H1 (cell line): ENCODE measurements around the gene C3orf38. TPM values are rescaled to one million over a fixed set of nuclear protein-coding genes. Genes with fewer than 3 reads are reported as not detected.

Experiments
- CTCF ChIA-PET: fragments of 300-600 bp; sonication (Branson Sonifier 250); formaldehyde crosslinking; loops from one replicate; lab custom pipeline; 2021; ENCODE audit not compliant: partially characterized antibody; lab: Charles Lee
- POLR2A ChIA-PET: fragments of 300-600 bp; sonication (Branson Sonifier 250); formaldehyde crosslinking; loops from one replicate; lab custom pipeline; 2021; ENCODE audit warnings: inconsistent platforms; ENCODE audit not compliant: partially characterized antibody; lab: Charles Lee
- DNase-seq, 2 experiments: peaks; one replicate each; pipeline versions ENCODE4 v3.0.0 to v3.0.0-alpha.2; 2010 to 2022; ENCODE audit warnings: low spot score in 2 of 2, low read depth in 1 of 2, mixed read lengths in 1 of 2
- FAIRE-seq: peaks from 2 replicates; lab custom pipeline; 2011; peaks lifted over from hg19 to GRCh38; lab: Jason Lieb, UNC
- H2AFZ ChIP-seq: 2 replicates; pipeline ENCODE4 v1.8.1; 2012; ENCODE audit warnings: low read length, inconsistent platforms
- H2AK5ac ChIP-seq: 2 replicates; pipeline ENCODE4 v1.6.1; 2013; ENCODE audit warnings: low read depth, low read length
- H2BK120ac ChIP-seq: replicated peaks from 2 replicates; pipeline ENCODE3; 2013; ENCODE audit warnings: low read depth, low read length, inconsistent platforms
- H2BK12ac ChIP-seq: 2 replicates; pipeline ENCODE4 v1.6.1; 2013; ENCODE audit warnings: low read depth, low read length
- H2BK15ac ChIP-seq: 2 replicates; pipeline ENCODE4 v1.6.1; 2013; ENCODE audit warnings: low read length
- H2BK20ac ChIP-seq: 2 replicates; pipeline ENCODE4 v1.6.1; 2013; ENCODE audit warnings: low read length
- H2BK5ac ChIP-seq: 2 replicates; pipeline ENCODE4 v1.6.1; 2013; ENCODE audit warnings: low read depth, low read length
- H3K14ac ChIP-seq: 2 replicates; pipeline ENCODE4 v1.6.1; 2013; ENCODE audit warnings: inconsistent platforms; ENCODE audit not compliant: insufficient read length
- H3K18ac ChIP-seq: 2 replicates; pipeline ENCODE4 v1.6.1; 2013; ENCODE audit warnings: low read length; ENCODE audit errors: extremely low read depth
- H3K23ac ChIP-seq: 2 replicates; pipeline ENCODE4 v1.6.1; 2013; ENCODE audit warnings: inconsistent platforms; ENCODE audit not compliant: insufficient read length
- H3K23me2 ChIP-seq: 2 replicates; pipeline ENCODE4 v1.6.1; 2013; ENCODE audit warnings: low read depth, low read length
- H3K27ac ChIP-seq: 2 replicates; pipeline ENCODE4 v1.6.1; 2011; ENCODE audit warnings: low read depth, low read length, inconsistent platforms
- H3K27me3 ChIP-seq, 4 experiments: replicated peaks in 1 of 4; 1 replicate in 1 of 4; 2 replicates in 3 of 4; pipeline versions ENCODE4 v1.6.1 to v1.8.1; 2011 to 2013; ENCODE audit warnings: low read length in 3 of 4, mild to moderate bottlenecking in 3 of 4, inconsistent platforms in 2 of 4, mixed read lengths in 2 of 4, moderate library complexity in 1 of 4; ENCODE audit not compliant: control insufficient read depth in 3 of 4, insufficient read depth in 3 of 4; ENCODE audit errors: extremely low read depth in 1 of 4
- H3K36me3 ChIP-seq, 4 experiments: 2 replicates each; pipeline versions ENCODE4 v1.6.1 to v1.8.1; 2011 to 2013; ENCODE audit warnings: mild to moderate bottlenecking in 4 of 4, low read length in 3 of 4, moderate library complexity in 2 of 4, control low read depth in 1 of 4, inconsistent platforms in 1 of 4; ENCODE audit not compliant: insufficient read depth in 4 of 4, control insufficient read depth in 2 of 4
- H3K4ac ChIP-seq: replicated peaks from 2 replicates; pipeline ENCODE3; 2013; ENCODE audit warnings: low read length, low read depth, mixed read lengths, inconsistent platforms; ENCODE audit not compliant: insufficient read length
- H3K4me1 ChIP-seq, 4 experiments: replicated peaks in 1 of 4; 1 replicate in 1 of 4; 2 replicates in 3 of 4; pipeline versions ENCODE4 v1.6.1 to v1.8.1; 2011 to 2013; ENCODE audit warnings: low read length in 3 of 4, inconsistent platforms in 2 of 4, mixed read lengths in 1 of 4; ENCODE audit not compliant: insufficient read depth in 4 of 4, control insufficient read depth in 3 of 4
- H3K4me2 ChIP-seq, 2 experiments: 2 replicates each; pipeline versions ENCODE4 v1.6.1 to v1.8.1; 2011 to 2013; ENCODE audit warnings: low read depth in 2 of 2, low read length in 2 of 2, control low read depth in 1 of 2, inconsistent platforms in 1 of 2, mild to moderate bottlenecking in 1 of 2; ENCODE audit not compliant: insufficient read depth in 1 of 2
- H3K4me3 ChIP-seq, 4 experiments: fragments of 200-600, 300-600 bp in 1 of 4; sonication (generic), shearing (Covaris generic), sonication (Bioruptor Twin) in 1 of 4; 2 replicates each; pipeline versions ENCODE4 v1.5.1 to v1.8.1; 2011 to 2016; ENCODE audit warnings: low read length in 4 of 4, low read depth in 3 of 4, control low read depth in 2 of 4, inconsistent platforms in 2 of 4, mild to moderate bottlenecking in 2 of 4, mixed read lengths in 1 of 4, moderate library complexity in 1 of 4; ENCODE audit not compliant: insufficient read depth in 2 of 4; ENCODE audit errors: extremely low read depth in 1 of 4
- H3K56ac ChIP-seq: replicated peaks from 2 replicates; pipeline ENCODE3; 2013; ENCODE audit warnings: low read depth, mild to moderate bottlenecking, mixed read lengths, low read length, inconsistent platforms; ENCODE audit not compliant: insufficient read length
- H3K79me1 ChIP-seq: 2 replicates; pipeline ENCODE4 v1.6.1; 2013; ENCODE audit warnings: low read depth, low read length, control low read depth
- H3K79me2 ChIP-seq, 2 experiments: 2 replicates each; pipeline versions ENCODE4 v1.6.1 to v1.8.1; 2012 to 2013; ENCODE audit warnings: low read length in 2 of 2, mild to moderate bottlenecking in 2 of 2, inconsistent platforms in 1 of 2; ENCODE audit not compliant: insufficient read depth in 2 of 2, control insufficient read depth in 1 of 2
- H3K9ac ChIP-seq, 4 experiments: replicated peaks in 1 of 4; 1 replicate in 1 of 4; 2 replicates in 3 of 4; pipeline versions ENCODE4 v1.6.1 to v1.8.1; 2011 to 2013; ENCODE audit warnings: low read depth in 3 of 4, low read length in 3 of 4, control low read depth in 2 of 4, mild to moderate bottlenecking in 2 of 4, moderate library complexity in 2 of 4, inconsistent platforms in 1 of 4; ENCODE audit errors: extremely low read depth in 1 of 4
- H3K9me3 ChIP-seq, 2 experiments: 2 replicates each; pipeline versions ENCODE4 v1.6.1 to v1.8.1; 2012 to 2013; ENCODE audit warnings: mild to moderate bottlenecking in 2 of 2, moderate library complexity in 2 of 2, control low read depth in 1 of 2, inconsistent platforms in 1 of 2, low read depth in 1 of 2, low read length in 1 of 2, mixed read lengths in 1 of 2; ENCODE audit not compliant: insufficient read depth in 2 of 2
- H4K20me1 ChIP-seq, 2 experiments: replicated peaks in 1 of 2; 2 replicates each; pipeline versions ENCODE3 to v1.8.1; 2011 to 2013; ENCODE audit warnings: inconsistent platforms in 2 of 2, low read length in 2 of 2, mild to moderate bottlenecking in 1 of 2; ENCODE audit not compliant: insufficient read depth in 2 of 2, control insufficient read depth in 1 of 2
- H4K5ac ChIP-seq: 2 replicates; pipeline ENCODE4 v1.6.1; 2013; ENCODE audit warnings: low read length, low read depth, mixed read lengths, inconsistent platforms; ENCODE audit not compliant: insufficient read length
- H4K8ac ChIP-seq: 2 replicates; pipeline ENCODE4 v1.8.0; 2013; ENCODE audit warnings: mild to moderate bottlenecking, moderate library complexity, low read length, inconsistent platforms; ENCODE audit not compliant: insufficient read depth; ENCODE audit errors: extremely low read depth
- H4K91ac ChIP-seq: replicated peaks from 2 replicates; pipeline ENCODE3; 2013; ENCODE audit warnings: low read length, mixed read lengths, inconsistent platforms; ENCODE audit not compliant: insufficient read length
- CHD1 ChIP-seq: IDR thresholded peaks from 2 replicates; pipeline ENCODE4 v1.6.1; 2012; ENCODE audit warnings: low read depth, low read length, improper control_type of control experiment
- CTCF ChIP-seq, 3 experiments: IDR thresholded peaks; 1 replicate in 2 of 3; 2 replicates in 1 of 3; pipeline versions ENCODE4 v1.5.1 to v1.6.1; 2011; ENCODE audit warnings: low read length in 3 of 3, mild to moderate bottlenecking in 3 of 3, inconsistent platforms in 2 of 3, low read depth in 1 of 3, moderate library complexity in 1 of 3; ENCODE audit not compliant: insufficient read depth in 1 of 3; ENCODE audit errors: control extremely low read depth in 1 of 3
- RAD21 ChIP-seq, 2 experiments: IDR thresholded peaks in 1 of 2; conservative IDR thresholded peaks in 1 of 2; 2 replicates each; pipeline ENCODE4 v1.6.1; 2011; ENCODE audit warnings: low read depth in 2 of 2, low read length in 2 of 2, improper control_type of control experiment in 1 of 2, inconsistent platforms in 1 of 2, mild to moderate bottlenecking in 1 of 2, moderate library complexity in 1 of 2
- WGBS, 2 experiments: shearing (Covaris generic) in 1 of 2; methylation state at CpG; one replicate each; pipeline versions ENCODE4 v1.1.6 to v1.1.7; 2013 to 2015; ENCODE audit warnings: low lambda C conversion rate in 2 of 2, mixed read lengths in 2 of 2, inconsistent platforms in 1 of 2, low coverage in 1 of 2, missing lambda C conversion rate in 1 of 2; ENCODE audit not compliant: insufficient replicate concordance in 2 of 2, insufficient coverage in 1 of 2, insufficient read length in 1 of 2; ENCODE audit errors: extremely low coverage in 1 of 2, missing lambda C conversion rate in 1 of 2; 5-methylcytosine and 5-hydroxymethylcytosine counted together
- polyA plus RNA-seq, 7 experiments: library from polyadenylated mRNA; depleted of rRNA in 3 of 7; stranded (reverse) in 5 of 7; unstranded in 2 of 7; fragments of >200 nt in 5 of 7; fragments of 200-250 nt in 2 of 7; gene quantifications; 1 replicate in 5 of 7; 2 replicates in 1 of 7; 4 replicates in 1 of 7; pipeline versions ENCODE4 v1.2.1 to v1.2.3, GENCODE V29; 2011 to 2013; ENCODE audit warnings: missing spikeins in 2 of 7, mixed read lengths in 2 of 7
- total RNA-seq: library from RNA; stranded (reverse); fragmentation: NEBNext Ultra II Directional; extraction: Animal tissue kit (Norgen Biotek cat#: 25700); gene quantifications from 2 replicates; pipeline ENCODE4 v1.2.1, GENCODE V29; 2021

The C3orf38 gene
- total and polyA plus RNA-seq, 2 of the 8 experiments (the other 6 are each of a cell fraction or from before 2014, with no cell fraction given): 8.6 to 32.1 TPM

GRCh38 chr3:88180398-88180999, 30.7 kb downstream of the C3orf38 start:
- no peak overlapping the region for H2BK120ac ChIP-seq
- H2AK5ac ChIP-seq: no peak overlapping the region
- no peak overlapping the region for H2BK15ac ChIP-seq
- no peak overlapping the region for H4K5ac ChIP-seq
- H3K79me1 ChIP-seq: no peaks in the 10 kb centered on the region
- H3K23ac ChIP-seq: no peak overlapping the region
- H3K27ac ChIP-seq: no peak overlapping the region
- no peak overlapping the region for H3K9ac ChIP-seq
- no peak overlapping the region for H2BK20ac ChIP-seq
- no peaks in the 10 kb centered on the region for H3K79me2 ChIP-seq
- no peak overlapping the region for H3K4me2 ChIP-seq
- FAIRE-seq: peak; percentile 78
- H3K36me3 ChIP-seq: no peaks in the 10 kb centered on the region
- ChIA-PET CTCF (interaction anchor here (0.6 to 1.3 kb wide), 3 partner anchors 12 to 73 kb away, joined by 3 read pairs; no protein-coding TSS in a partner anchor), POLR2A (no interaction called here)
- TF ChIP-seq CTCF (IDR thresholded peaks at IDR 0.05; ENCODE audit: control extremely low read depth in 1 of 3, insufficient read depth in 1 of 3, low read depth in 1 of 3, low read length in 3 of 3) (peak in 2 of 3 experiments; percentile 10 to 43; a peak in 2 of 4 replicates), RAD21 (IDR thresholded peaks at IDR 0.05 in 1 of 2, conservative IDR thresholded peaks at IDR 0.05 in 1 of 2; ENCODE audit: low read depth in 2 of 2, low read length in 2 of 2) (peak; percentile 61 to 63), CHD1 (no peak)
- no peaks in the 10 kb centered on the region for H3K27me3 ChIP-seq
- H3K23me2 ChIP-seq: no peaks in the 10 kb centered on the region
- H2BK12ac ChIP-seq: no peak overlapping the region
- H2AFZ ChIP-seq: no peak overlapping the region
- no peak overlapping the region for H3K14ac ChIP-seq
- no peak overlapping the region for H3K18ac ChIP-seq
- H3K4ac ChIP-seq: no peak overlapping the region
- H3K4me1 ChIP-seq: no peaks in the 10 kb centered on the region
- peaks cover 0 to 4% of the 10 kb centered on the region in 2 experiments; a peak in 1 of 4 replicates for H3K9me3 ChIP-seq
- H4K20me1 ChIP-seq: no peaks in the 10 kb centered on the region
- H3K4me3 ChIP-seq: no peak overlapping the region
- H4K8ac ChIP-seq: no peak overlapping the region
- H2BK5ac ChIP-seq: no peak overlapping the region
- no peak overlapping the region for H4K91ac ChIP-seq
- WGBS, 2 experiments: 76% methylated on average over 4 of the region's 4 CpGs; no CpG with 5 or more reads in 1 of the 2 experiments
- DNase-seq: no peak
- no peak overlapping the region for H3K56ac ChIP-seq
